KOPT-K1 (cell line): ENCODE data around the gene DACT3.
"Not testable (repeated sequence)": the region's sequence is repeated elsewhere in the genome, so short reads cannot be mapped to it uniquely, and the experiment has no call there.

Experiments used
- H3K27ac ChIP-seq: fragments of 200-600 bp; sonication (generic); 2 replicates; pipeline ENCODE4 v1.5.1; 2016; ENCODE audit warnings: antibody characterized with exemption, mild to moderate bottlenecking, low read depth, low read length; ENCODE audit not compliant: poor library complexity, severe bottlenecking
- H3K36me3 ChIP-seq: fragments of 200-600 bp; sonication (generic); 2 replicates; pipeline ENCODE4 v1.5.1; 2017; ENCODE audit warnings: antibody characterized with exemption, mild to moderate bottlenecking, low read length, moderate library complexity; ENCODE audit not compliant: insufficient read depth
- H3K9me3 ChIP-seq: fragments of 200-600 bp; sonication (generic); 2 replicates; pipeline ENCODE4 v1.5.1; 2017; ENCODE audit warnings: antibody characterized with exemption, low read length, mild to moderate bottlenecking; ENCODE audit not compliant: insufficient read depth, poor library complexity, severe bottlenecking

Gene DACT3

DNA sequence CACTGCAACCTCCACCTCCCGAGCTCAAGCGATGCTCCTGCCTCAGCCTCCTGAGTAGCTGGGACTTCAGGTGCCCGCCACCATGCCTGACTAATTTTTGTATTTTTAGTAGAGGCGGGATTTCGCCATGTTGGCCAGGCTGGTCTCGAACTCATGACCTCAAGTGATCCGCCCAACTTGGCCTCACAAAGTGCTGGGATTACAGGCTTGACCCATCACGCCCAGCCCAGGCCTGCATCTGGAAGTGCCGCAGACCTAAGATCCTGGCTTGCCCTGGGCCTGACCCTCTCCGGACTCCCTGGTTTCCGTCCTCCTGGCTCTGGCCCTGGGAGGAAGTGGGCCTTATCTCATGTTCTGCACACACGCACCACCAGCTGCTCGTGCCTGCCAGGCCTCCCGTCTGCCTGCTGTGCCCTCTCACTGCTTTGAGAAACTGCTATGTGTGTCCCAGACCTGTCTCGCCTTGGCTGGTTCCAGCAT is 31.4 kb downstream of the DACT3 start:
- Histone ChIP-seq H3K36me3 (no peaks in the 10 kb centered on the region), H3K9me3 (no peaks in the 10 kb centered on the region), H3K27ac (no peak overlapping the region)

- H3K36me3 ChIP-seq, H3K27ac ChIP-seq, H3K9me3 ChIP-seq: not testable (repeated sequence)
These were observed 32.0 kb downstream of the DACT3 start for GRCh38 chr19:46628970-46629369.

- Histone ChIP-seq H3K36me3 (no peaks in the 10 kb centered on the region), H3K9me3 (no peaks in the 10 kb centered on the region), H3K27ac (no peak overlapping the region)
These were observed 34.5 kb downstream of the DACT3 start for GRCh38 chr19:46626446-46626845.

GRCh38 chr19:46625731-46626130 is 35.3 kb downstream of the DACT3 start:
- H3K27ac ChIP-seq = no peak overlapping the region
- H3K9me3 ChIP-seq = no peaks in the 10 kb centered on the region
- no peaks in the 10 kb centered on the region for H3K36me3 ChIP-seq

GRCh38 chr19:46624958-46625661 is 35.9 kb downstream of the DACT3 start, which contains the start of gene PTGIR:
PTGIR (minus strand) TSS chr19:46625089; CDS start chr19:46624225, 864 bp downstream.
- Histone ChIP-seq H3K9me3 (no peaks in the 10 kb centered on the region), H3K36me3 (no peaks in the 10 kb centered on the region), H3K27ac (no peak within 1 kb of the TSS)

- Histone ChIP-seq H3K36me3 (no peaks in the 10 kb centered on the region), H3K9me3 (no peaks in the 10 kb centered on the region), H3K27ac (no peak overlapping the region)
These were observed 37.0 kb downstream of the DACT3 start for GRCh38 chr19:46623915-46624502.

- no peaks in the 10 kb centered on the region for H3K9me3 ChIP-seq
- no peak overlapping the region for H3K27ac ChIP-seq
- no peaks in the 10 kb centered on the region for H3K36me3 ChIP-seq
These were observed 38.9 kb downstream of the DACT3 start for GRCh38 chr19:46622118-46622446.

DNA sequence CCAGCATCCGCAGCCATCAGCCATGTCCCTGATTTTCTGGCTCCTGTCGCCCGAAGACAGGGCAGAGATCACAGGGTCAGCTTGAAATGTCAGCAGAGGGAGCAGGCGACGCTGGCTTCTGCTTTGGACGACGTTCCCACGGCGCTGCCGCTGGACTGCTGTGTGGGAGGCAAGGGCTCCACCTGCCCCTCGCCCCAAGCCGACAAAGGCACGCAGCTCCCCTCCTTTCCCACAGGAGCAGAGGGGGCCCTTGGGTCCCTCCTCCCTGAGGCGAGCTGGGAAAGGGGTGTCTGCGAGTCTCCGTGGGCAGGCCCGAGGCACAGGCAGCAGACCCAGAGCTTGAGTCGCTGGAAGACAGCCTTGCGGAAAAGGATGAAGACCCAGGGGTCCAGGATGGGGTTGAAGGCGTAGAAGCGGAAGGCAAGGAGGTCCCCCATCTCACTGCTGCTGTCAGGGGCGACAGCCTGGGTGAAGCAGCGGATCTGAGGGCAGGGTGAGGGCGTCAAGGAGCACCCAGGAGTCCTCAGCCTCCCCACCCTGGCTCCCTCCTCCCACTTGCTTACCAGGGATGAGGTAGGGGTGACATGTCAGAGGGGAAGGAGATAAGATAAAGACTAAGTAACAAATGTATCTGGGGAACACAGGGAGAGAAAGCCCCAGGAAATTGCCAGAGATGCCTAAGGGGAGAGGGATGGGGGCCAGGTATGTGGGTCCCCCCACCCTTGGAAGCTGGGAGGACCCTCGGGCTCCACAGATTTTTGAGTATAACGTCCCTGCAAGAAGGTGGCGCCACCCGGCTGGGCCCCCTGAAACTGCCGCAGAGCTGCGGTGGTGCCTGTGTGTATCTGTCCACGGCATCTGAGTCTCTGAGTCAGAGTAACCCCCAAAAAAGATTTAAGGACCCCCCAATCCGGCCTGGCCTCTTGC is 39.5 kb downstream of the DACT3 start:
- Histone ChIP-seq H3K27ac (no peak overlapping the region), H3K36me3 (no peaks in the 10 kb centered on the region)

GRCh38 chr19:46620716-46621115 is 40.3 kb downstream of the DACT3 start:
- no peaks in the 10 kb centered on the region for H3K9me3 ChIP-seq
- H3K27ac ChIP-seq = no peak overlapping the region
- no peaks in the 10 kb centered on the region for H3K36me3 ChIP-seq

More for the DNA sequence above, 39.5 kb downstream of the DACT3 start:
- no peaks in the 10 kb centered on the region for H3K9me3 ChIP-seq

DNA sequence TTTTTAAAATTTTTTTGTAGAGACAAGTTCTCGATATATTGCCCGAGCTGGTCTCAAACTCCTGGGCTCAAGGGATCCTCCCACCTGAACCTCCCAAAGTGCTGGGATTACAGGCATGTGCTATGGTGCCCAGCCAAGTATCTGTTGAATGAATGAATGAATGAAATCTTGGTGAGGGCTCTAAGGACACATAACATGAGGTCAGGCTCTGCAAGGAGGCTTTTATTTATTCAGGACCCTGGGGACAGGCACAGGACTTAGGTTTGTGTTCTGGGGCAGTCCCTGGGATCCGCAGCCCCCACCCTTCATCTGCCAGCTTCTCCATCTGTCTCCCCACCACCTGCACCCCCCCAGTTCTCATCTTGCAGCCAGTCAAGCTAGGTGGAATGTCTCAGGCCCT is 40.7 kb downstream of the DACT3 start:
- Histone ChIP-seq H3K27ac (no peak overlapping the region), H3K9me3 (no peaks in the 10 kb centered on the region), H3K36me3 (no peaks in the 10 kb centered on the region)

GRCh38 chr19:46618670-46619231 is 42.2 kb downstream of the DACT3 start:
- H3K27ac ChIP-seq = no peak overlapping the region
- no peaks in the 10 kb centered on the region for H3K9me3 ChIP-seq

DNA sequence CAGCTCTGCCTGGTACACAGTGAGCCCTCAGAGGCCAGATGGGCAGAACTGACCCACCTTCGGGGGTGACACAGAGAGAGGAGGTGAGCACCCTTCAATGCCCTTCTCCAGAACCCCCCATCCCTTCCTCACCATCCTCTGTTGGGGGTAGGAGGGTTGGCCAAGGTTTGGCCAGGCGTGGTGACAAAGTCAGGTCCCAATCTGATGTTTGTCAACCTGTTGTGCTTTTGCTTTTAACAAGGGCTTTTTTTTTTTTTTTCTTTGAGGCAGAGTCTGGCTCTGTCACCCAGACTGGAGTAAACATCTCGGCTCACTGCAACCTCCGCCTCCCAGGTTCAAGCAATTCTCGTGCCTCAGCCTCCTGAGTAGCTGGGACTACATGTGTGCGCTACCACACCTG is 43.4 kb downstream of the DACT3 start:
- Histone ChIP-seq H3K27ac (no peak overlapping the region), H3K9me3 (no peaks in the 10 kb centered on the region), H3K36me3 (no peaks in the 10 kb centered on the region)

More at GRCh38 chr19:46618670-46619231, 42.2 kb downstream of the DACT3 start:
- no peaks in the 10 kb centered on the region for H3K36me3 ChIP-seq

- H3K27ac ChIP-seq = peak overlapping the region; percentile 20
- no peaks in the 10 kb centered on the region for H3K9me3 ChIP-seq
- no peaks in the 10 kb centered on the region for H3K36me3 ChIP-seq
These were observed 44.2 kb downstream of the DACT3 start for GRCh38 chr19:46616631-46617322.

- H3K36me3 ChIP-seq = peaks cover 3% of the 10 kb centered on the region
- H3K27ac ChIP-seq = no peak overlapping the region
- no peaks in the 10 kb centered on the region for H3K9me3 ChIP-seq
These were observed 45.0 kb downstream of the DACT3 start for GRCh38 chr19:46615966-46616365.
